Amniotic stem cell (primary cell): Measurements from ENCODE around the gene CBX4.

Experiments
- DNase-seq: peaks from one replicate; lab custom pipeline; 2025; lab: John Stamatoyannopoulos, UW

Gene CBX4

GRCh38 chr17:79841369-79842135 is 2.3 kb upstream of the CBX4 start:
- no peak for DNase-seq

GRCh38 chr17:79840989-79841286 is 1.7 kb upstream of the CBX4 start:
- DNase-seq = no peak

- no peak for DNase-seq
These were observed 1.2 kb upstream of the CBX4 start for GRCh38 chr17:79840269-79840988.

- DNase-seq = no peak
These were observed 542 bp downstream of the CBX4 start for GRCh38 chr17:79838522-79839274.

- no peak for DNase-seq
These were observed 1.2 kb downstream of the CBX4 start for GRCh38 chr17:79837888-79838521.

GRCh38 chr17:79836972-79837887 is 2.0 kb downstream of the CBX4 start:
- DNase-seq = no peak

GRCh38 chr17:79836510-79836971 is 2.7 kb downstream of the CBX4 start:
- DNase-seq = no peak

GRCh38 chr17:79835953-79836509 is 3.2 kb downstream of the CBX4 start:
- no peak for DNase-seq

- no peak for DNase-seq
These were observed 3.8 kb downstream of the CBX4 start for GRCh38 chr17:79835470-79835899.

- DNase-seq = no peak
These were observed 4.4 kb downstream of the CBX4 start for GRCh38 chr17:79834565-79835469.

- DNase-seq = no peak
These were observed 5.3 kb downstream of the CBX4 start for GRCh38 chr17:79833744-79834564.

GRCh38 chr17:79833110-79833450 is 6.2 kb downstream of the CBX4 start:
- no peak for DNase-seq

GRCh38 chr17:79832218-79833109 is 6.8 kb downstream of the CBX4 start:
- DNase-seq = no peak

GRCh38 chr17:79831265-79832217 is 7.7 kb downstream of the CBX4 start:
- no peak for DNase-seq

GRCh38 chr17:79830763-79831264 is 8.4 kb downstream of the CBX4 start:
- DNase-seq = no peak

- DNase-seq = no peak
These were observed 8.9 kb downstream of the CBX4 start for GRCh38 chr17:79830303-79830702.

GRCh38 chr17:79829457-79829856 is 9.8 kb downstream of the CBX4 start:
- no peak for DNase-seq
